ENCODE measurements around the gene SLC35A4.

DNA sequence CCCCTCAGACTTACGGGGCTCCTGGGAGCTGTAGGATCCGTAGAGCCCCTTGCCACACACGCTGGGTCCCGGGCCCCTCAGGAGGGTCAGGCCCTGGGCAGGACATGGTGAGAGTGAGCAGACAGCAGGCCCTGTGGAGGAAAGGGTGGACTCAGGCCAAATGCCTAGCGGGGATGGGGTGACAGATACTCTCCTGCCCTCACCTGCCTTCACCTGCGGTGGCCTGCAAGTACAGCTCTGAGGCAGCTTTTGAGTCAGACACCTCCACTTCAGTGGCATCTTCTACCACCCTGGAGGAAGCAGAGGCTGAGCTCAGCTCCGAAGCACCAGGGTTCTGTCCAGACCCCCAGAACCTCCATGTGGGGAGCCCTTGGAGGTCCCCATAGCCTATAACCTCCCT is 26.2 kb downstream of the SLC35A4 start:
- TF ChIP-seq EZH2phosphoT487 (IDR thresholded peaks at IDR 0.05; ENCODE audit: insufficient read depth, low read depth): no peak
- TF ChIP-seq EZH2 (IDR thresholded peaks at IDR 0.05; ENCODE audit: insufficient read depth, poor library complexity, severe bottlenecking): no peak

Data from GM23248 (cell line).